ENCODE data around the gene GARIN1A. TPM values are rescaled to one million over a fixed set of nuclear protein-coding genes. Genes with fewer than 3 reads are reported as not detected.

GARIN1A gene
- total and polyA plus RNA-seq, 2 of the 4 experiments (the other 2 are of a cell fraction) = 0.18 to 1.4 TPM

DNA sequence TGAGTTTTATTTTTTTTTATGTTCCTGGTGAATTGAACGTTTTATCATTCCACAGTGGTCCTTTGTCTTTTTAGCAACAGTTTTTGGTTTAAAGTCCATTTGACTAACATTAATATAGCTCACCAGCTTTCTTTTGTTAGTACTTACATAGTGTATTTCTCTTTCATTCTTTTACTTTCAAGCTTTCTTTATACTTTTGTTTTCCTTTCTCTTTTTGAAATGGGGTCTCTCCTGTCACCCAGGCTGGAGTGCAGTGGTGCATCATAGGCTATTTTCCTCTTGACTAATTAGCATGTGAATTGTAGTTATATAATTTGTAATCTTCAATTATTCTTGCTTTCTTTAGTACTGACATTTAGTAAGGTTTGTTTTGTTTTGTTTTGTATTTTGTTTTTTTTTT, 27.8 kb downstream of the GARIN1A start:
- Histone ChIP-seq H3K4me3 (ENCODE audit: insufficient read depth, low read depth, low read length) (no peak overlapping the region), H2BK5ac (ENCODE audit: low read depth, low read length, poor library complexity, severe bottlenecking) (no peak overlapping the region), H2AFZ (replicated peaks; ENCODE audit: low read length, poor library complexity) (no peak overlapping the region), H3K14ac (replicated peaks; ENCODE audit: low read depth, low read length) (no peak overlapping the region), H2BK120ac (ENCODE audit: low read depth, low read length) (no peak overlapping the region), H2BK20ac (ENCODE audit: low read depth, low read length) (no peak overlapping the region), H3K56ac (ENCODE audit: extremely low read depth, insufficient read depth, low read length) (no peak overlapping the region), H2AK9ac (replicated peaks; ENCODE audit: low read depth, low read length, poor library complexity) (no peak overlapping the region), H3K27me3 (ENCODE audit: control insufficient read depth, insufficient read depth, low read length) (peaks cover 15% of the 10 kb centered on the region), H3K9ac (ENCODE audit: low read depth, low read length) (no peak overlapping the region), H4K20me1 (ENCODE audit: insufficient read depth, low read length) (no peaks in the 10 kb centered on the region), H3K36me3 (ENCODE audit: control insufficient read depth, insufficient read depth, low read length) (no peaks in the 10 kb centered on the region), H3K18ac (ENCODE audit: low read depth, low read length) (no peak overlapping the region), H3K4ac (ENCODE audit: low read depth, low read length) (no peak overlapping the region), H4K91ac (ENCODE audit: insufficient read depth, low read depth, low read length) (no peak overlapping the region), H3K9me1 (ENCODE audit: insufficient read depth, low read length) (no peaks in the 10 kb centered on the region), H3K27ac (ENCODE audit: insufficient read depth, low read length) (no peak overlapping the region), H2AK5ac (ENCODE audit: low read depth, low read length) (no peak overlapping the region), H3K9me3 (ENCODE audit: control insufficient read depth, insufficient read depth, low read length) (no peaks in the 10 kb centered on the region), H4K8ac (ENCODE audit: low read depth in 2 of 2, low read length in 2 of 2) (no peak overlapping the region), H2BK15ac (ENCODE audit: low read depth, low read length) (no peak overlapping the region), H3K4me2 (ENCODE audit: low read depth, low read length) (no peak overlapping the region), H3K79me1 (ENCODE audit: low read depth in 1 of 2, low read length in 2 of 2) (no peaks in the 10 kb centered on the region), H4K5ac (ENCODE audit: low read depth, low read length) (no peak overlapping the region), H3K23ac (ENCODE audit: low read depth, low read length) (no peak overlapping the region), H3K4me1 (ENCODE audit: control insufficient read depth, insufficient read depth, low read length) (no peaks in the 10 kb centered on the region)
- WGBS, 2 experiments (ENCODE audit: extremely low coverage in 2 of 2, insufficient read length in 1 of 2) = no CpG with 5 or more reads among the region's 1 CpG
- TF ChIP-seq RCOR1 (IDR thresholded peaks at IDR 0.05; ENCODE audit: insufficient replicate concordance, low read length) = no peak
- TF ChIP-seq, protein P1, sequence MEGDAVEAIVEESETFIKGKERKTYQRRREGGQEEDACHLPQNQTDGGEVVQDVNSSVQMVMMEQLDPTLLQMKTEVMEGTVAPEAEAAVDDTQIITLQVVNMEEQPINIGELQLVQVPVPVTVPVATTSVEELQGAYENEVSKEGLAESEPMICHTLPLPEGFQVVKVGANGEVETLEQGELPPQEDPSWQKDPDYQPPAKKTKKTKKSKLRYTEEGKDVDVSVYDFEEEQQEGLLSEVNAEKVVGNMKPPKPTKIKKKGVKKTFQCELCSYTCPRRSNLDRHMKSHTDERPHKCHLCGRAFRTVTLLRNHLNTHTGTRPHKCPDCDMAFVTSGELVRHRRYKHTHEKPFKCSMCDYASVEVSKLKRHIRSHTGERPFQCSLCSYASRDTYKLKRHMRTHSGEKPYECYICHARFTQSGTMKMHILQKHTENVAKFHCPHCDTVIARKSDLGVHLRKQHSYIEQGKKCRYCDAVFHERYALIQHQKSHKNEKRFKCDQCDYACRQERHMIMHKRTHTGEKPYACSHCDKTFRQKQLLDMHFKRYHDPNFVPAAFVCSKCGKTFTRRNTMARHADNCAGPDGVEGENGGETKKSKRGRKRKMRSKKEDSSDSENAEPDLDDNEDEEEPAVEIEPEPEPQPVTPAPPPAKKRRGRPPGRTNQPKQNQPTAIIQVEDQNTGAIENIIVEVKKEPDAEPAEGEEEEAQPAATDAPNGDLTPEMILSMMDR (conservative IDR thresholded peaks at IDR 0.05; ENCODE audit: low read depth, low read length) = no peak
- no peak for TF ChIP-seq CHD1 (IDR thresholded peaks at IDR 0.05; ENCODE audit: low read depth, low read length)
- no peak for TF ChIP-seq MXI1 (IDR thresholded peaks at IDR 0.05; ENCODE audit: borderline replicate concordance, low read depth, low read length)
- no peak for TF ChIP-seq MAZ (IDR thresholded peaks at IDR 0.05; ENCODE audit: borderline replicate concordance, low read depth, low read length)
- TF ChIP-seq RFX5 (IDR thresholded peaks at IDR 0.05; ENCODE audit: low read depth, low read length) = no peak
- no peak for TF ChIP-seq FOS (IDR thresholded peaks at IDR 0.05; ENCODE audit: low read depth, low read length)
- no peak for TF ChIP-seq SMC3 (IDR thresholded peaks at IDR 0.05; ENCODE audit: low read depth, low read length)
- TF ChIP-seq, protein P2, sequence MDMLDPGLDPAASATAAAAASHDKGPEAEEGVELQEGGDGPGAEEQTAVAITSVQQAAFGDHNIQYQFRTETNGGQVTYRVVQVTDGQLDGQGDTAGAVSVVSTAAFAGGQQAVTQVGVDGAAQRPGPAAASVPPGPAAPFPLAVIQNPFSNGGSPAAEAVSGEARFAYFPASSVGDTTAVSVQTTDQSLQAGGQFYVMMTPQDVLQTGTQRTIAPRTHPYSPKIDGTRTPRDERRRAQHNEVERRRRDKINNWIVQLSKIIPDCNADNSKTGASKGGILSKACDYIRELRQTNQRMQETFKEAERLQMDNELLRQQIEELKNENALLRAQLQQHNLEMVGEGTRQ (IDR thresholded peaks at IDR 0.05; ENCODE audit: low read depth, low read length) = no peak
- TF ChIP-seq, protein P3, sequence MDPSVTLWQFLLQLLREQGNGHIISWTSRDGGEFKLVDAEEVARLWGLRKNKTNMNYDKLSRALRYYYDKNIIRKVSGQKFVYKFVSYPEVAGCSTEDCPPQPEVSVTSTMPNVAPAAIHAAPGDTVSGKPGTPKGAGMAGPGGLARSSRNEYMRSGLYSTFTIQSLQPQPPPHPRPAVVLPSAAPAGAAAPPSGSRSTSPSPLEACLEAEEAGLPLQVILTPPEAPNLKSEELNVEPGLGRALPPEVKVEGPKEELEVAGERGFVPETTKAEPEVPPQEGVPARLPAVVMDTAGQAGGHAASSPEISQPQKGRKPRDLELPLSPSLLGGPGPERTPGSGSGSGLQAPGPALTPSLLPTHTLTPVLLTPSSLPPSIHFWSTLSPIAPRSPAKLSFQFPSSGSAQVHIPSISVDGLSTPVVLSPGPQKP (IDR thresholded peaks at IDR 0.05; ENCODE audit: borderline replicate concordance, low read depth, low read length) = no peak
- no peak for TF ChIP-seq POLR2A (IDR thresholded peaks at IDR 0.05; ENCODE audit: low read depth, low read length)
- TF ChIP-seq NFE2L2 (IDR thresholded peaks at IDR 0.05; ENCODE audit: low read depth, low read length) = no peak
- no peak for TF ChIP-seq BHLHE40 (IDR thresholded peaks at IDR 0.05; ENCODE audit: low read depth, low read length)
- no peak for TF ChIP-seq CEBPB (IDR thresholded peaks at IDR 0.05; ENCODE audit: low read depth, low read length)
- TF ChIP-seq MAFK (IDR thresholded peaks at IDR 0.05; ENCODE audit: low read depth, low read length) = no peak
- no peak for TF ChIP-seq RAD21 (IDR thresholded peaks at IDR 0.05; ENCODE audit: low read length)
- dilution Hi-C loops (cut with HindIII; ENCODE audit: low sequenced_read_pairs, unreplicated experiment) = no loop called here
- ChIA-PET POLR2A (ENCODE audit: unreplicated experiment) (no interaction called here), CTCF (no interaction called here)
- ATAC-seq (ENCODE audit: low read depth) = no peak
- in situ Hi-C loops (cut with MboI; ENCODE audit: low sequenced_read_pairs) = no loop called here
- no TSS peak for BruUV-seq (replicated peaks)
- DNase-seq = no peak
- intact Hi-C loops (cut with micrococcal nuclease) = no loop called here

Measured in IMR-90 (cell line).